Endothelial cell of umbilical vein (primary cell): Measurements from ENCODE around the gene MRPL54. TPM values are rescaled to one million over a fixed set of nuclear protein-coding genes. Genes with fewer than 3 reads are reported as not detected.

Experiments used
- BruUV-seq: library from RNA; stranded (reverse); fragments of 400-500 nt; replicated peaks from 2 replicates; lab custom pipeline; 2021; lab: Mats Ljungman, UMichigan
- CTCF ChIA-PET: fragments of 300-600, 350-600 bp; sonication (Branson Sonifier 250); formaldehyde crosslinking; loops from one replicate; lab custom pipeline; 2021; ENCODE audit warnings: antibody characterized with exemption, inconsistent platforms; lab: Charles Lee
- POLR2A ChIA-PET: fragments of 300-600, 350-600 bp; sonication (Branson Sonifier 250); formaldehyde crosslinking; loops from one replicate; lab custom pipeline; 2021; ENCODE audit warnings: antibody characterized with exemption, inconsistent platforms; lab: Charles Lee
- DNase-seq: peaks from one replicate; pipeline ENCODE4 v3.0.0-alpha.2; 2011; ENCODE audit warnings: low read depth, low spot score
- FAIRE-seq: peaks from 2 replicates; lab custom pipeline; 2011; peaks lifted over from hg19 to GRCh38; lab: Jason Lieb, UNC
- H2AFZ ChIP-seq: 2 replicates; pipeline ENCODE4 v1.6.0; 2012; ENCODE audit warnings: low read depth, low read length, control low read depth, inconsistent platforms
- H3K27ac ChIP-seq: 2 replicates; pipeline ENCODE4 v1.5.1; 2011; ENCODE audit warnings: low read depth, mild to moderate bottlenecking, control low read depth, low read length, moderate library complexity; ENCODE audit not compliant: insufficient read depth
- H3K27me3 ChIP-seq, 2 experiments: 2 replicates each; pipeline versions ENCODE4 v1.6.0 to v1.6.1; 2011; ENCODE audit warnings: low read length in 2 of 2, mixed read lengths in 1 of 2; ENCODE audit not compliant: control insufficient read depth in 2 of 2, insufficient read depth in 2 of 2
- H3K36me3 ChIP-seq, 2 experiments: 2 replicates in 1 of 2; 3 replicates in 1 of 2; pipeline ENCODE4 v1.5.1; 2011; ENCODE audit warnings: low read length in 2 of 2, mild to moderate bottlenecking in 1 of 2, moderate library complexity in 1 of 2; ENCODE audit not compliant: control insufficient read depth in 2 of 2, insufficient read depth in 2 of 2; ENCODE audit errors: extremely low read depth in 1 of 2
- H3K4me1 ChIP-seq: 3 replicates; pipeline ENCODE4 v1.5.1; 2011; ENCODE audit warnings: mild to moderate bottlenecking, low read length; ENCODE audit not compliant: control insufficient read depth, insufficient read depth; ENCODE audit errors: extremely low read depth
- H3K4me2 ChIP-seq: 2 replicates; pipeline ENCODE4 v1.6.1; 2011; ENCODE audit warnings: low read length, control low read depth, mixed read lengths; ENCODE audit not compliant: insufficient read depth
- H3K4me3 ChIP-seq, 3 experiments: fragments of 200-600 bp in 1 of 3; sonication (generic), shearing (Covaris generic) in 1 of 3; replicated peaks in 1 of 3; 2 replicates each; pipeline ENCODE4 v1.5.1; 2011 to 2016; ENCODE audit warnings: control low read depth in 3 of 3, low read length in 3 of 3, mild to moderate bottlenecking in 2 of 3, inconsistent platforms in 1 of 3, low read depth in 1 of 3, moderate library complexity in 1 of 3; ENCODE audit not compliant: insufficient read depth in 1 of 3
- H3K79me2 ChIP-seq: 2 replicates; pipeline ENCODE4 v1.6.0; 2012; ENCODE audit warnings: low read length, inconsistent platforms; ENCODE audit not compliant: control insufficient read depth, insufficient read depth
- H3K9ac ChIP-seq: replicated peaks from 2 replicates; pipeline ENCODE3; 2011; ENCODE audit warnings: low read length, control low read depth; ENCODE audit not compliant: insufficient read depth; ENCODE audit errors: extremely low read depth
- H3K9me1 ChIP-seq: replicated peaks from 3 replicates; pipeline ENCODE4 v1.6.0; 2011; ENCODE audit warnings: mild to moderate bottlenecking, low read length; ENCODE audit not compliant: control insufficient read depth, insufficient read depth; ENCODE audit errors: extremely low read depth
- H3K9me3 ChIP-seq: replicated peaks from 2 replicates; pipeline ENCODE4 v1.5.1; 2012; ENCODE audit warnings: low read length, inconsistent platforms; ENCODE audit not compliant: control insufficient read depth, insufficient read depth
- H4K20me1 ChIP-seq: replicated peaks from 2 replicates; pipeline ENCODE3; 2011; ENCODE audit warnings: mild to moderate bottlenecking, low read length; ENCODE audit not compliant: control insufficient read depth, insufficient read depth; ENCODE audit errors: extremely low read depth
- CTCF ChIP-seq, 2 donors: IDR thresholded peaks; 1 replicate in 1 of 2; 2 replicates in 1 of 2; pipeline ENCODE4 v1.5.1; 2011; ENCODE audit warnings: low read length in 2 of 2, mild to moderate bottlenecking in 2 of 2, moderate library complexity in 2 of 2, control low read depth in 1 of 2, inconsistent platforms in 1 of 2, low read depth in 1 of 2; ENCODE audit not compliant: insufficient read depth in 1 of 2; ENCODE audit errors: extremely low read depth in 1 of 2
- EZH2 ChIP-seq: IDR thresholded peaks from 2 replicates; pipeline ENCODE4 v1.6.1; 2012; ENCODE audit warnings: borderline replicate concordance, low read depth, mild to moderate bottlenecking, moderate library complexity, low read length, inconsistent platforms; ENCODE audit not compliant: severe bottlenecking
- FOS ChIP-seq: IDR thresholded peaks from 2 replicates; pipeline ENCODE4 v1.6.1; 2011; ENCODE audit warnings: mild to moderate bottlenecking, low read length, moderate library complexity, borderline replicate concordance; ENCODE audit not compliant: insufficient read depth
- GATA2 ChIP-seq: IDR thresholded peaks from 2 replicates; pipeline ENCODE4 v1.7.0; 2011; ENCODE audit warnings: low read depth, mild to moderate bottlenecking, moderate library complexity, mixed read lengths, low read length; ENCODE audit not compliant: insufficient read length, insufficient read depth
- JUN ChIP-seq: IDR thresholded peaks from 2 replicates; pipeline ENCODE4 v1.6.1; 2011; ENCODE audit warnings: borderline replicate concordance, low read depth; ENCODE audit not compliant: insufficient read length, insufficient read depth
- MAX ChIP-seq: IDR thresholded peaks from 2 replicates; pipeline ENCODE4 v1.6.1; 2011; ENCODE audit not compliant: insufficient read depth, insufficient read length
- MYC ChIP-seq: IDR thresholded peaks from one replicate; pipeline ENCODE4 v1.6.1; 2011; ENCODE audit warnings: mild to moderate bottlenecking, low read depth, low read length
- POLR2A ChIP-seq: IDR thresholded peaks from 2 replicates; pipeline ENCODE4 v1.6.1; 2012; ENCODE audit warnings: low read depth, mild to moderate bottlenecking, control low read depth, low read length
- POLR2AphosphoS5 ChIP-seq: IDR thresholded peaks from 2 replicates; pipeline ENCODE4 v1.6.1; 2012; ENCODE audit warnings: low read depth, mild to moderate bottlenecking, control low read depth, low read length, moderate library complexity; ENCODE audit not compliant: insufficient read depth
- dilution Hi-C: fragments of 300-500 bp; cut with MboI; formaldehyde crosslinking; loops from one replicate; pipeline ENCODE4 v1.15.0; 2019; ENCODE audit warnings: low sequenced_read_pairs; ENCODE audit not compliant: extremely low pct_ligation_motif_present
- intact Hi-C: fragments of 100-400 bp; cut with micrococcal nuclease; formaldehyde crosslinking; loops from one replicate; pipeline ENCODE4 v1.10.0; 2022
- polyA plus RNA-seq, 4 experiments: library from polyadenylated mRNA; depleted of rRNA in 3 of 4; stranded (reverse) in 3 of 4; unstranded in 1 of 4; fragments of >200 nt; gene quantifications; 2 replicates each; pipeline versions ENCODE4 v1.2.1 to v1.2.3, GENCODE V29; 2011 to 2012; ENCODE audit warnings: missing spikeins in 1 of 4
- total RNA-seq: library from RNA; stranded (reverse); gene quantifications from 2 replicates; pipeline ENCODE4 v1.2.3, GENCODE V29; 2021

Gene MRPL54
- total and polyA plus RNA-seq, 2 donors (not counting 3 experiments of a cell fraction or from before 2014, with no cell fraction given) = 76.3 to 93.1 TPM

- no peak for DNase-seq
- dilution Hi-C loops (no loop called here), intact Hi-C loops (no loop called here)
- no peak overlapping the region for H2AFZ ChIP-seq
- H3K27ac ChIP-seq = no peak overlapping the region
- H3K79me2 ChIP-seq = no peaks in the 10 kb centered on the region
- no peak for TF ChIP-seq MAX
- TF ChIP-seq POLR2AphosphoS5 = no peak
- TF ChIP-seq MYC = no peak
- no peak for TF ChIP-seq POLR2A
- no peak for TF ChIP-seq FOS
- no peak for TF ChIP-seq EZH2
- TF ChIP-seq GATA2 = no peak
- TF ChIP-seq CTCF (IDR thresholded peaks at IDR 0.05; ENCODE audit: extremely low read depth in 1 of 2, insufficient read depth in 1 of 2, low read depth in 1 of 2, low read length in 2 of 2) = no peak
- TF ChIP-seq JUN = no peak
- no peaks in the 10 kb centered on the region for H4K20me1 ChIP-seq
- no peaks in the 10 kb centered on the region for H3K36me3 ChIP-seq
- no peak overlapping the region for H3K4me2 ChIP-seq
- no peaks in the 10 kb centered on the region for H3K9me3 ChIP-seq
- H3K9me1 ChIP-seq = no peaks in the 10 kb centered on the region
- no peak overlapping the region for H3K9ac ChIP-seq
- FAIRE-seq = no peak
- peaks cover 19 to 20% of the 10 kb centered on the region in 2 experiments for H3K27me3 ChIP-seq
- ChIA-PET CTCF (interaction anchor here (2.2 kb wide), 1 partner anchor 24 kb away, joined by 6 read pairs; no protein-coding TSS in a partner anchor), POLR2A (no interaction called here)
- BruUV-seq = no TSS peak
- H3K4me1 ChIP-seq = no peaks in the 10 kb centered on the region
- H3K4me3 ChIP-seq = no peak overlapping the region
Measured at GRCh38 chr19:3798137-3798536, 35.7 kb downstream of the MRPL54 start.
